Hindlimb muscle (tissue), 1 donor: ENCODE data around the gene DNAJC25. TPM values are rescaled to one million over a fixed set of nuclear protein-coding genes. Genes with fewer than 3 reads are reported as not detected.

Experiments
- DNase-seq: peaks from one replicate; pipeline ENCODE4 v3.0.0-alpha.2; 2013
- polyA plus RNA-seq: library from polyadenylated mRNA; unstranded; fragments of 120-200 nt; gene quantifications from one replicate; pipeline ENCODE4 v1.2.1, GENCODE V29; 2013; ENCODE audit not compliant: insufficient read length

DNAJC25 gene
- polyA plus RNA-seq, 1 donor: 7.8 TPM

- DNase-seq: no peak
Observed at GRCh38 chr9:111628411-111628810, 2.7 kb upstream of the DNAJC25 start.

DNA sequence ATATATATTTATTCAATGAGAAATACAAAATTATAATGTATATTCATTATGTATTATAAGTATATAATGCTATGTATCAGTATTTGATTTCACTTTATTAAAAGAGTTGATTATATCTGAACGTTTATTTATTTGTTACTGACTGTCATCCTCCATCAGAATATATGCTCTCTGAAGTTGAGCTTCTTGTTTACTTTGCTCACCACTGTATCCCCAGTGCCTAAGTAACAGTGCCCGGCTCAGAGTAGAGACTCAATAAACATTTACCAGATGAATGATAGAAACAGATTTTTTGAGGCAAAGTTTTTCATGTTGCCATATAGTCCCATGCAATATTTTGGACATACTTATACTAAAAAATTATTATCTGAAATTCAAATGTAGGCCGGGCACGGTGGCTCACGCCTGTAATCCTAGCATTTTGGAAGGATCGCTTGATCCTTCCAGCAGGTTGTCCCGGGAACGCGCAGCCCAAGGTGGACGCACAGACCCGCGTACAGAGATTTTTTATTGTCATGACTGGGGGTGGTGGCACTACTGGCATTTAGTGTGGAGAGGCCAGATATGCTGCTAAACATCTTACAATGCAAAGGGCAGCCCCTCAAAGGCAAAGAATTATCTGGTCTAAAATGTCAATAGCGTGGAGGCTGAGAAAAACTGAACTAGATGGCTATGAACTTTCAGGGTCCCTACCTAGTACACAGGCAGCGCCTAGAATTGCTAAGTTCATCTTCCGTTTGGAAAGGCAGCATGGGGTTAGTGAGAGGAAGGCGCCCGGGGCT is 761 bp upstream of the DNAJC25 start:
- DNase-seq: no peak

DNA sequence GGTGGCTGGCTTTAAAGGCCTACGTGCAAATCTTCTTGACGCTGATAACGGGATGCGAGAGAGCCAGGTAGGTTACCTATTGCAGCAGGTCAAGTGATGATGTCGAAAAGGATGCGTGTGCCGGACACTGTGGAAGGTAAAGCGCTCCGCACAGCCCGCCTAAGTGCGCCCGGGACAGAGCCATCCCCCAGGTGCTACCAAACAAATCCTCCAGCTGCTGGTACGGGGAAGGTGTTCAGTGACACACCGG is 245 bp upstream of the DNAJC25 start:
- DNase-seq: no peak

DNA sequence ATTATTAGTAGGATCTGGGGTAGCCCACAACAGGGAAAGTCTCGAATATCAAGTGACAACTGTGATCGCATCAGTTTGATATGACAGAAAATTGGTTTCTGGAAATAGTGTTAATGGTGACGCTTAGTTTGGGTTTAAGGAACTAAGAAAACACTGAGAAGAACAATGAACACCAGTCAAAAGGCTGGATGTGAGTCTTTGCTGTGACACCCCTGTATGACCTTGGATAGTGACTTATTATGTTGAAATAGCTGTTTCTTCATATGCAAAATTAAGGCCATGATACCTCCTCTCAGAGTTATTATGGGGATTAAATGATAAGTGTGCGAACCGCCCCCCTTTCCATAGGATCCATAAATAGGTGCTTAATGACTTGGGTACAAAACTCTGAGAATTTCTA is 926 bp downstream of the DNAJC25 start:
- DNase-seq: no peak

- no peak for DNase-seq
Observed at GRCh38 chr9:111632695-111633388, 1.7 kb downstream of the DNAJC25 start.

- no peak for DNase-seq
Observed at GRCh38 chr9:111633389-111633736, 2.2 kb downstream of the DNAJC25 start.

DNA sequence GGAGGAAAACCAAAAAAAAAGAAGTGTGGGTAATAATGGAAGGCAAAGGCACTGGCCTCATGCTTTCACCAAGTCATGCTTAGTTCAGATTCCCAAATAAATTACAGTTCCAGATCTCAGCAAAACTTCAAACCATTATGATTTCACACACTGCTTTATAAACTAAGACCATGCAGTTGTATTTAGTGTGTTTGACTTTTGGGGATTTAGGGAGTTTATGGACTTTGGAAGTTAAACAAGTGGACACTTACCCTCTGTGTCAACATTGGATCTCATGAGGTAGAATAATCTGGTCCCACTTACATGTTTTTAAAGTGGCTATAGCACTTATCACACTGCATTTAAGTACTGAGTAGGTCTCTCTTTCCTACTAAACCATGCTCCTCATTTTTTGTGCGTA is 3.7 kb downstream of the DNAJC25 start:
- no peak for DNase-seq

GRCh38 chr9:111637421-111637950 is 6.4 kb downstream of the DNAJC25 start:
- no peak for DNase-seq

- no peak for DNase-seq
Observed at GRCh38 chr9:111644195-111644772, 13.2 kb downstream of the DNAJC25 start.

- DNase-seq: no peak
Observed at GRCh38 chr9:111645806-111646205, 14.7 kb downstream of the DNAJC25 start.

GRCh38 chr9:111646417-111646816 is 15.3 kb downstream of the DNAJC25 start:
- no peak for DNase-seq

- DNase-seq: no peak
Observed at GRCh38 chr9:111648066-111648465, 16.9 kb downstream of the DNAJC25 start.

GRCh38 chr9:111649016-111649415 is 17.9 kb downstream of the DNAJC25 start:
- DNase-seq: no peak

DNA sequence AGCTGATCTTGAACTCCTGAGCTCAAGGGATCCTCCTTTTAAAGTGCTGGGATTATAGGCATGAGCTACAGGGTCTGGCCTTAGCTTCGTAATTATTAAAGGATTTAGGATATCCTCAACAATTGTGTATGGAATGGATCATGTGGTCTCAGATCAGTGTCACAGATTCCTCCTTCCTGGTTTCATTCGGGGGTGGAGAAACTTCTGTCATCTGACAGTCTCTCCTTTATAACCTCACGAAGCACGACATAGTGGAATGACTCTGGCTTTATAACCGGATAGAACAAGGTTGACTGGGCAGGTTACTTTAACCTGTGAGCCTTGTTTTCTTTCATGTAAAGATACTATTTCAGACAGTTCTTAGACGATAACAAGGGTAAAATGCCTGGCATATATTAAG is 25.9 kb downstream of the DNAJC25 start:
- no peak for DNase-seq

DNA sequence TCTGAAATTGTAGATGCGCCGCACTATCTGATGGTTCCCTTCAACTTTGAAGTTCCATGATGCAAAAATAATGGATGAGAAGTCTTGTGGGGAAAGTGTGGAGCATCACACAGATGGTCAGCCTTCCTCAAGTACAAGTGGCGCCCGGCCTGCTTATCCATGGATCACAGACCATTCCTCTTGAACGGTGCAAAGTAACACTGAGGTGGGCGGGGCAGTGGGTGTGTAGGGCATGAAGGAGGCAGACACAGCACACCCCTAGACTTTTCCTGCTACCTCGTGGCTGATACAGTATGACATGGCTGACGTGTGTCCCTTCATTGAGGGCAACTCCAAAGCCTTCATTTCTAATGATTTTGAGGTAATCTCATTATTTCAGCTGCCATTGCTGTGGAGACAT is 27.8 kb downstream of the DNAJC25 start:
- no peak for DNase-seq

DNA sequence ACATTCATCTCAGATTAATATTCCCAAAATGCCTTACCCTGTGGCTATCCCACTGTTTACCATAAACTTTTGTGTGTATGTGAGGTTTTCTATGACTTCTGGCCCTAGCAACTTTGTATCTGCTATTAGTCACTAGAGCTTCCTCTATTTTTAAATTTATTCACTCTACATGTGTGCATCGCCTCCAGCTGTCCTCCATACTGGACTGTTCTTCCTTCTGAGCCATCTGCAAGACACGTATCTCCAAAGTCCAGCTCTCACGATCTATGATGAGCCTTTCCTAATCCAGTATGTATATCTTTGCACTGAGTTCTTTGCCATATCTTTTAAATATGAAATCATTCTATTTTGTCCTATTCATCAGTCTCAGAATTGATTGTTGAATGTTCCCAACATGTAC is 28.6 kb downstream of the DNAJC25 start:
- no peak for DNase-seq

GRCh38 chr9:111661150-111661801 is 30.1 kb downstream of the DNAJC25 start, which contains the start of gene GNG10:
TSS of gene GNG10 (plus strand) at chr9:111661605. CDS start at chr9:111661635, 30 bp downstream.
- peak; percentile 61 for DNase-seq

DNA sequence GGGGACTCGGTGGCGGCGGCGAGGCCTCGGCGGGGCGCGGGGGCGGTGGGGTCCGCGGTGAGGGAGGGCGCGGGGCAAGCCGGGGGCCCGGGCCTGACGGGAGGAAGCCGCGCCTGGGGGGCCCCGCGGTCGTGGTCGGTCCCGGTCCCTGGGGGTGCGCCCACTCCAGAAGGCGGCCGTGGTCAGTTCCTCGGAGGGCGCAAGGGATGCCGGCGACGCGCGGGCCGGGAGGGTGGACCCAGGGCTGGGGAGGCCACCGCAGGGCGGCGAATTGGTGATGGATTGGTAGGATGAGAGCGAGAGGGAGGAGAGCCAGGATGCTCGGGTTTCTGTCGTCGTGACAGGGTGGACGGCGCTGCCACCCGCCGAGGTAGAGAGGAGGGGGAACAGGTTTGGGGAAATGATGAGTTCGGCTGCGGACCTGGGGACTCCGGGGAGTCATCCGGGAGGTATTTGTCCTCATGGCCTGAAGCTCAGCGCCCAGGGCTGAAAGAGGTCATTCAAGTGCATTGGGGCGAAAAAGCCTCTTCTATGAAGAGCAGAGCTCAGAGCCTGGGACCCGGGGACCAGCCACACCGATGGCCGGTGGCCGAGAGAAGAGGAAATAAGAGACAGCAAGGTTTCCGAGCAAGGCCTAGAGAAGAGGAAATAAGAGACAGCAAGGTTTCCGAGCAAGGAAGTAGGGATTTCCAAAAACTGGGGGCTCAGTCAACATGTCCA is 30.8 kb downstream of the DNAJC25 start:
- peak; percentile 19 for DNase-seq

DNA sequence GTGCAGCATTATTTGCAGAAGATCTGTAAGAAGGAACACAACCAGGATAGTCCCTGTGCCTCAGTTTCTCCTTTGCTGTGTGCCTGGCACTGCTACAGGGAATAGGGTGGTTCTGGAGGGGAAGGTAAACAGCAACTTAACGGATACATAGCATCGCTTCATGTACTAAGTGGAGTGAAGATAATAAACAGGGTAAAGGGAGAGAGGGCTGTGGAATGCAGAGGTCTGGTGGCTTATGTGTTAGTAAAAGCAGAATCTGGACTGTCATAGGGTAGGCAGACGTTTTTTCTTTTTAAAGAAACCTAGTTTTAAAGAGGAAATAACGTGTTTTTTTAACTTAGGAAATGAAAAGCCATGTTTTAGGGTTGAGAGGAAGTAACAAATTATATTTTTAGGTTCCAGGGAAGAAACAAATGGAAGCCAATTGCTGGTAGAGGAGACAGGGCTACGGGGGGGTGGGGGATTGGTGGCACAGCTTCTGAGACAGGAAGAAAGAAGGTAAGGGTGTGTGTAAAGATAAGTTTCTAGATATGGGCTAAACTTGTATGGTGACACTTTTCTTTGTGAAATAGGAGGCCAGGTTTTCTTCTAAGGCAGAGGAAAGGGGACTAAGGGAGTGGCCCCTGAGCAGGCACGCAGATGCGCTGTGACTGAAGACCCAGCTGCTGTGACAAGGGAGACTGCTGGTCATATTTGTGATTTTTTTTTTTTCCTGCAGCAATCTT is 31.6 kb downstream of the DNAJC25 start:
- no peak for DNase-seq

GRCh38 chr9:111663301-111663823 is 32.2 kb downstream of the DNAJC25 start:
- DNase-seq: no peak

DNA sequence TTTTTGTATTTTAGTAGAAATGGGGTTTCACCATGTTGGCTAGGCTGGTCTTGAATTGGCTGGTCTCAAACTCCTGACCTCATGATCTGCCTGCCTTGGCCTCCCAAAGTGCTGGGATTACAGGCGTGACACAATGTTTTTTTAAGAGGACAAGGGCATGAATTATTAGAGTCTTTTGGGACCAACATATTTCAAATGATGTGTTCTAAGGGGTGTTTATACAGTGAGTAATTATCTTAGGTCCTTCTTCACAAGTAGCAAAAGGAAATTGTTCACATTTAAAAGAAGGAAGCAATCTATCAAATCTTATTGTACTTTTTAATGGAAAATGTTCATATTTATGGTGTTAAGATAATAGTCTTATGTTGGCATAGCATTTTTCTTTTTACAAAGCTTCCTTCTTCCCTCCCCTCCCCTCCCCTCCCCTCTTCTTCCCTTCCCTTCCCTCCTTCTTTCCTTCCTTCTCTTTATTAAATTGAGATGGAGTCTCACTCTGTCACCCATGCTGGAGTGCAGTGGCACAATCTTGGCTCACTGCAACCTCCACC is 37.0 kb downstream of the DNAJC25 start:
- no peak for DNase-seq
